ENCODE measurements around the gene ANKRD50. TPM values are rescaled to one million over a fixed set of nuclear protein-coding genes. Genes with fewer than 3 reads are reported as not detected.
A peak's percentile ranks its signal among the peaks of the same experiment; 100 is the strongest.

The ANKRD50 gene
- total RNA-seq, 1 donor from 2014 or later: 88.4 TPM

- DNase-seq (ENCODE audit: low read depth, low spot score): no peak
These were observed 2.4 kb downstream of the ANKRD50 start for GRCh38 chr4:124710015-124710741.

- DNase-seq (ENCODE audit: low read depth, low spot score): no peak
These were observed 3.8 kb downstream of the ANKRD50 start for GRCh38 chr4:124708517-124709300.

GRCh38 chr4:124705393-124705792 lies 7.1 kb downstream of the ANKRD50 start:
- no peak for DNase-seq (ENCODE audit: low read depth, low spot score)

- no peak for DNase-seq (ENCODE audit: low read depth, low spot score)
These were observed 9.4 kb downstream of the ANKRD50 start for GRCh38 chr4:124703154-124703553.

GRCh38 chr4:124697441-124697840 lies 15.1 kb downstream of the ANKRD50 start:
- DNase-seq (ENCODE audit: low read depth, low spot score): no peak

GRCh38 chr4:124696182-124696581 lies 16.4 kb downstream of the ANKRD50 start:
- DNase-seq (ENCODE audit: low read depth, low spot score): no peak

GRCh38 chr4:124694946-124695598 lies 17.5 kb downstream of the ANKRD50 start:
- no peak for DNase-seq (ENCODE audit: low read depth, low spot score)

- no peak for DNase-seq (ENCODE audit: low read depth, low spot score)
These were observed 18.2 kb downstream of the ANKRD50 start for GRCh38 chr4:124694306-124694705.

- DNase-seq (ENCODE audit: low read depth, low spot score): no peak
These were observed 20.7 kb downstream of the ANKRD50 start for GRCh38 chr4:124691801-124692200.

- DNase-seq (ENCODE audit: low read depth, low spot score): no peak
These were observed 26.3 kb downstream of the ANKRD50 start for GRCh38 chr4:124686279-124686678.

GRCh38 chr4:124685851-124686250 lies 26.7 kb downstream of the ANKRD50 start:
- DNase-seq (ENCODE audit: low read depth, low spot score): no peak

GRCh38 chr4:124684301-124684700 lies 28.2 kb downstream of the ANKRD50 start:
- no peak for DNase-seq (ENCODE audit: low read depth, low spot score)

GRCh38 chr4:124682384-124682783 lies 30.1 kb downstream of the ANKRD50 start:
- no peak for DNase-seq (ENCODE audit: low read depth, low spot score)

GRCh38 chr4:124666496-124666895 lies 46.0 kb downstream of the ANKRD50 start:
- no peak for DNase-seq (ENCODE audit: low read depth, low spot score)

- DNase-seq (ENCODE audit: low read depth, low spot score): no peak
These were observed 53.7 kb downstream of the ANKRD50 start for GRCh38 chr4:124658795-124659194.

GRCh38 chr4:124650614-124651013 lies 61.9 kb downstream of the ANKRD50 start:
- no peak for DNase-seq (ENCODE audit: low read depth, low spot score)

GRCh38 chr4:124647599-124647998 lies 64.9 kb downstream of the ANKRD50 start:
- no peak for DNase-seq (ENCODE audit: low read depth, low spot score)

GRCh38 chr4:124644621-124645020 lies 67.9 kb downstream of the ANKRD50 start:
- no peak for DNase-seq (ENCODE audit: low read depth, low spot score)

- DNase-seq (ENCODE audit: low read depth, low spot score): no peak
These were observed 69.7 kb downstream of the ANKRD50 start for GRCh38 chr4:124642846-124643245.

- DNase-seq (ENCODE audit: low read depth, low spot score): peak; percentile 84
These were observed 70.7 kb downstream of the ANKRD50 start for GRCh38 chr4:124641715-124642381.

- peak; percentile 51 for DNase-seq (ENCODE audit: low read depth, low spot score)
These were observed 72.4 kb downstream of the ANKRD50 start for GRCh38 chr4:124640022-124640730.

All from pulmonary artery endothelial cell (primary cell).